Heart right ventricle (tissue), 16 donors: Measurements from ENCODE around the gene TRIM17. TPM values are rescaled to one million over a fixed set of nuclear protein-coding genes. Genes with fewer than 3 reads are reported as not detected.

Source experiments
- ATAC-seq, 8 donors: fragments of 200-7000 bp; cut with Tn5 transposase; one replicate each; pipeline ENCODE4 v1.9.1; 2020; ENCODE audit warnings: mild to moderate bottlenecking in 8 of 8, moderate library complexity in 8 of 8, moderate number of reproducible peaks in 1 of 8
- DNase-seq, 2 donors: peaks; one replicate each; pipeline ENCODE4 v3.0.0-alpha.2; 2020
- H3K27ac ChIP-seq, 10 donors: fragments of 200-600 bp; sonication (generic) in 2 of 10; one replicate each; pipeline versions ENCODE4 v1.5.0 to v1.8.0; 2020 to 2022; ENCODE audit warnings: mild to moderate bottlenecking in 3 of 10
- H3K27me3 ChIP-seq, 7 donors: fragments of 200-600 bp; one replicate each; pipeline ENCODE4 v1.8.0; 2021 to 2022; ENCODE audit warnings: mild to moderate bottlenecking in 2 of 7
- H3K36me3 ChIP-seq, 9 donors: fragments of 200-600 bp; sonication (generic) in 1 of 9; one replicate each; pipeline versions ENCODE4 v1.5.0 to v1.8.0; 2020 to 2022; ENCODE audit warnings: mild to moderate bottlenecking in 2 of 9
- H3K4me1 ChIP-seq, 9 donors: fragments of 200-600 bp; sonication (generic) in 1 of 9; one replicate each; pipeline versions ENCODE4 v1.5.0 to v1.8.0; 2020 to 2022; ENCODE audit warnings: mild to moderate bottlenecking in 4 of 9
- H3K4me3 ChIP-seq, 10 donors: fragments of 200-600 bp; sonication (generic) in 2 of 10; one replicate each; pipeline versions ENCODE4 v1.5.0 to v1.8.0; 2020 to 2022; ENCODE audit warnings: mild to moderate bottlenecking in 7 of 10, moderate library complexity in 2 of 10
- H3K9me3 ChIP-seq, 11 donors: fragments of 200-600 bp in 10 of 11; sonication (generic) in 2 of 11; one replicate each; pipeline versions ENCODE4 v1.5.0 to v1.8.0; 2013 to 2022; ENCODE audit warnings: mild to moderate bottlenecking in 2 of 11, control low read depth in 1 of 11, moderate library complexity in 1 of 11
- CTCF ChIP-seq, 9 donors: fragments of 200-600 bp; sonication (generic) in 2 of 9; IDR thresholded peaks; one replicate each; pipeline versions ENCODE4 v1.5.0 to v1.8.0; 2021 to 2022; ENCODE audit warnings: antibody characterized with exemption in 9 of 9, mild to moderate bottlenecking in 5 of 9, moderate library complexity in 1 of 9
- WGBS, 2 donors: extraction: QIAGEN DNeasy Blood & Tissue Kit; methylation state at CpG; one replicate each; pipeline ENCODE4 v1.1.7; 2013; ENCODE audit warnings: inconsistent platforms in 1 of 2; 5-methylcytosine and 5-hydroxymethylcytosine counted together
- intact Hi-C, 10 donors: fragments of 100-400 bp; cut with DNase I; formaldehyde crosslinking; loops; one replicate each; pipeline versions ENCODE4 v1.11.1 to v1.14.2; 2022
- polyA plus RNA-seq, 2 donors: library from polyadenylated mRNA; stranded (reverse); fragments of 200-250 nt; gene quantifications; one replicate each; pipeline ENCODE4 v1.2.3, GENCODE V29; 2013
- total RNA-seq, 10 donors: library from RNA; stranded (reverse); fragmentation: NEBNext Ultra II Directional in 3 of 10; extraction: Animal tissue kit (Norgen Biotek cat#: 25700) in 3 of 10; gene quantifications; one replicate each; pipeline versions ENCODE4 v1.2.1 to v1.2.4, GENCODE V29; 2021 to 2023
- donor health status: Arrhythmogenic right ventricular cardiomyopathy.
- donor health status: ischemic (EF 13 %, LVEDD 7.1; RV severe dilation, severe dysfunction).
- donor health status: healthy with polysubstance abuse.
- donor health status: DM: no; HTN: yes; CAD: no.
- donor health status: DM: no; HTN: no; CAD: no.
- donor health status: ischemic (EF 25% LVEDD 6.9; RV normal size, moderate dysfunction).
- donor health status: ischemic (EF 25% LVEDD 5.7; RV mildly dilated, moderate dysfunction).
- donor health status: healthy.
- donor health status: DM: yes; HTN: yes; CAD: no.
- donor health status: Ischemic cardiomyopathy.
- donor health status: ischemic (EF 35%, LVEDD 5.7; RV mildly dilated, moderate dysfunction).
- donor health status: nonischemic (EF 11% LVEDD 7.7; RV severe dilation, severe dysfunction).
- donor health status: DM: yes; HTN: yes; CAD: no.
- donor health status: PGD.
- donor health status: ischemic (EF 29% LVEDD 5.4; RV normal size, mild dysfunction).
- donor health status: nonischemic (EF 23%, LVEDD 6.1; RV moderate dilation, normal function).

Gene TRIM17
- total and polyA plus RNA-seq, 12 donors, result 0.14 to 0.44 (median 0.34) TPM; not detected in 3

- DNase-seq (no peak), ATAC-seq (no peak)
- Histone ChIP-seq H3K27ac (no peak overlapping the region), H3K36me3 (peaks cover 0 to 7% (median 0%) of the 10 kb centered on the region in 9 donors), H3K4me3 (no peak overlapping the region), H3K27me3 (peaks cover 0 to 12% (median 5%) of the 10 kb centered on the region in 7 donors), H3K4me1 (peaks cover 0 to 41% (median 21%) of the 10 kb centered on the region in 9 donors), H3K9me3 (no peaks in the 10 kb centered on the region)
- TF ChIP-seq CTCF (IDR thresholded peaks at IDR 0.05), result no peak
- intact Hi-C loops, result no loop called here
- WGBS, 2 donors, result 75 to 84% methylated on average over 10 of the region's 10 CpGs
Observed at GRCh38 chr1:228453022-228453560, 36.4 kb upstream of the TRIM17 start.

- peaks cover 0 to 13% (median 5%) of the 10 kb centered on the region in 7 donors for H3K27me3 ChIP-seq
- H3K4me1 ChIP-seq, result peaks cover 0 to 35% (median 16%) of the 10 kb centered on the region in 9 donors
- no peak for TF ChIP-seq CTCF (IDR thresholded peaks at IDR 0.05)
- intact Hi-C loops, result no loop called here
- no peak overlapping the region for H3K4me3 ChIP-seq
- 85 to 88% methylated on average over 10 of the region's 10 CpGs for WGBS, 2 donors
- ATAC-seq (peak in 2 of 8 donors; percentile 13 to 17), DNase-seq (no peak)
- no peak overlapping the region for H3K27ac ChIP-seq
- H3K36me3 ChIP-seq, result peaks cover 0 to 7% (median 0%) of the 10 kb centered on the region in 9 donors
- H3K9me3 ChIP-seq, result no peaks in the 10 kb centered on the region
Observed at GRCh38 chr1:228452194-228453021, 35.7 kb upstream of the TRIM17 start.

GRCh38 chr1:228450200-228450599 is 33.5 kb upstream of the TRIM17 start:
- Histone ChIP-seq H3K27me3 (peaks cover 0 to 26% (median 18%) of the 10 kb centered on the region in 7 donors), H3K9me3 (no peaks in the 10 kb centered on the region), H3K4me3 (no peak overlapping the region), H3K36me3 (peaks cover 0 to 7% (median 0%) of the 10 kb centered on the region in 9 donors), H3K27ac (no peak overlapping the region), H3K4me1 (peaks cover 0 to 26% (median 12%) of the 10 kb centered on the region in 9 donors)
- intact Hi-C loops, result no loop called here
- no peak for ATAC-seq
- TF ChIP-seq CTCF (IDR thresholded peaks at IDR 0.05), result no peak
- WGBS, 2 donors, result 86 to 89% methylated on average over 11 of the region's 11 CpGs
- DNase-seq, result no peak

GRCh38 chr1:228448372-228448771 is 31.7 kb upstream of the TRIM17 start:
- WGBS, 2 donors, result 81 to 84% methylated on average over 6 of the region's 6 CpGs

More at GRCh38 chr1:228448372-228448771, 31.7 kb upstream of the TRIM17 start:
- Histone ChIP-seq H3K27ac (no peak overlapping the region), H3K4me3 (no peak overlapping the region), H3K27me3 (peaks cover 0 to 44% (median 32%) of the 10 kb centered on the region in 7 donors), H3K36me3 (no peaks in the 10 kb centered on the region), H3K9me3 (no peaks in the 10 kb centered on the region), H3K4me1 (peaks cover 0 to 16% (median 12%) of the 10 kb centered on the region in 9 donors)
- intact Hi-C loops, result no loop called here
- no peak for DNase-seq
- TF ChIP-seq CTCF (IDR thresholded peaks at IDR 0.05), result no peak
- no peak for ATAC-seq
